CD8-positive, alpha-beta memory T cell (primary cell): ENCODE data around the gene ARVCF. TPM values are rescaled to one million over a fixed set of nuclear protein-coding genes. Genes with fewer than 3 reads are reported as not detected.

ENCODE experiments used
- CTCF ChIA-PET: fragments of 350-600 bp; sonication (Branson Sonifier 250); formaldehyde crosslinking; loops from one replicate; lab custom pipeline; 2021; ENCODE audit warnings: antibody characterized with exemption; lab: Charles Lee
- POLR2A ChIA-PET: fragments of 350-600 bp; sonication (Branson Sonifier 250); formaldehyde crosslinking; loops from one replicate; lab custom pipeline; 2021; ENCODE audit warnings: antibody characterized with exemption; lab: Charles Lee
- DNase-seq, 5 donors: peaks; one replicate each; pipeline versions ENCODE4 v3.0.0 to v3.0.0-alpha.2; 2020 to 2022; ENCODE audit warnings: mixed read lengths in 1 of 5
- H3K27ac ChIP-seq: one replicate; pipeline ENCODE4 v1.7.0; 2013; ENCODE audit warnings: low read depth, mild to moderate bottlenecking, low read length, moderate library complexity
- H3K27me3 ChIP-seq: 2 replicates; pipeline ENCODE4 v1.7.0; 2013; ENCODE audit warnings: low read length, mild to moderate bottlenecking; ENCODE audit not compliant: insufficient read depth, poor library complexity, severe bottlenecking
- H3K36me3 ChIP-seq: 2 replicates; pipeline ENCODE4 v1.7.0; 2013; ENCODE audit warnings: mild to moderate bottlenecking, low read length, moderate library complexity; ENCODE audit not compliant: insufficient read depth
- H3K4me1 ChIP-seq: 2 replicates; pipeline ENCODE4 v1.7.0; 2013; ENCODE audit warnings: mild to moderate bottlenecking, low read length, moderate library complexity; ENCODE audit not compliant: insufficient read depth
- H3K4me3 ChIP-seq: 2 replicates; pipeline ENCODE4 v1.7.0; 2013; ENCODE audit warnings: mild to moderate bottlenecking, low read length
- H3K9me3 ChIP-seq: 2 replicates; pipeline ENCODE4 v1.7.0; 2013; ENCODE audit warnings: mild to moderate bottlenecking, low read length
- H3K27ac Mint-ChIP-seq, 8 donors: one replicate each; pipeline ENCODE4 v1.8.0; 2020 to 2021; ENCODE audit warnings: mixed read lengths in 8 of 8, mild to moderate bottlenecking in 6 of 8, inconsistent platforms in 3 of 8, moderate library complexity in 3 of 8
- H3K27me3 Mint-ChIP-seq, 2 donors: one replicate each; pipeline ENCODE4 v1.8.0; 2020 to 2021; ENCODE audit warnings: mixed read lengths in 2 of 2, mild to moderate bottlenecking in 1 of 2, moderate library complexity in 1 of 2
- H3K36me3 Mint-ChIP-seq, 3 donors: one replicate each; pipeline ENCODE4 v1.8.0; 2020 to 2021; ENCODE audit warnings: mixed read lengths in 3 of 3, inconsistent platforms in 1 of 3, mild to moderate bottlenecking in 1 of 3
- H3K4me1 Mint-ChIP-seq, 3 donors: one replicate each; pipeline ENCODE4 v1.8.0; 2020 to 2021; ENCODE audit warnings: mixed read lengths in 3 of 3, inconsistent platforms in 1 of 3, mild to moderate bottlenecking in 1 of 3
- H3K4me3 Mint-ChIP-seq, 7 donors: one replicate each; pipeline ENCODE4 v1.8.0; 2020 to 2021; ENCODE audit warnings: mixed read lengths in 7 of 7, mild to moderate bottlenecking in 6 of 7, moderate library complexity in 4 of 7, inconsistent platforms in 2 of 7
- H3K9me3 Mint-ChIP-seq, 5 donors: one replicate each; pipeline ENCODE4 v1.8.0; 2020 to 2022; ENCODE audit warnings: mixed read lengths in 5 of 5, mild to moderate bottlenecking in 3 of 5, moderate library complexity in 2 of 5, inconsistent platforms in 1 of 5
- polyA plus RNA-seq: library from polyadenylated mRNA; unstranded; fragments of 300-500 nt; fragmentation: Illumina TruSeq; gene quantifications from one replicate; pipeline ENCODE4 v1.2.3, GENCODE V29; 2021
- total RNA-seq, 2 experiments: library from RNA; stranded (reverse); gene quantifications; one replicate each; pipeline ENCODE4 v1.2.3, GENCODE V29; 2021

ARVCF gene
- total and polyA plus RNA-seq, 3 experiments from 2014 or later: 0.92 to 1.8 (median 1.4) TPM

- Mint-ChIP-seq H3K36me3 (peaks cover 0 to 7% (median 0%) of the 10 kb centered on the region in 3 donors), H3K9me3 (no peaks in the 10 kb centered on the region), H3K27me3 (no peaks in the 10 kb centered on the region), H3K27ac (no peak overlapping the region), H3K4me1 (peaks cover 2 to 7% (median 7%) of the 10 kb centered on the region in 3 donors), H3K4me3 (no peak overlapping the region)
- no peaks in the 10 kb centered on the region for H3K9me3 ChIP-seq
- H3K4me1 ChIP-seq: peaks cover 12% of the 10 kb centered on the region
- peaks cover 19% of the 10 kb centered on the region for H3K36me3 ChIP-seq
- DNase-seq: no peak
- no peak overlapping the region for H3K27ac ChIP-seq
- POLR2A ChIA-PET: no interaction called here
- CTCF ChIA-PET: no interaction called here
- H3K4me3 ChIP-seq: no peak overlapping the region
- no peaks in the 10 kb centered on the region for H3K27me3 ChIP-seq
Measured at GRCh38 chr22:19960491-19961200, 56.0 kb downstream of the ARVCF start.

- H3K27me3 ChIP-seq: no peaks in the 10 kb centered on the region
- ChIA-PET POLR2A (no interaction called here), CTCF (interaction anchor here (0.9 kb wide), 1 partner anchor 170 kb away, joined by 3 read pairs; no protein-coding TSS in a partner anchor)
- Mint-ChIP-seq H3K36me3 (peaks cover 0 to 4% (median 0%) of the 10 kb centered on the region in 3 donors), H3K9me3 (no peaks in the 10 kb centered on the region), H3K4me1 (peaks cover 7 to 12% (median 12%) of the 10 kb centered on the region in 3 donors), H3K27me3 (no peaks in the 10 kb centered on the region), H3K4me3 (no peak overlapping the region), H3K27ac (no peak overlapping the region)
- H3K27ac ChIP-seq: peak overlapping the region; percentile 69
- H3K36me3 ChIP-seq: peaks cover 17% of the 10 kb centered on the region
- H3K9me3 ChIP-seq: no peaks in the 10 kb centered on the region
- peaks cover 20% of the 10 kb centered on the region for H3K4me1 ChIP-seq
- no peak overlapping the region for H3K4me3 ChIP-seq
- no peak for DNase-seq
Measured at GRCh38 chr22:19959587-19960490, 56.8 kb downstream of the ARVCF start.

DNA sequence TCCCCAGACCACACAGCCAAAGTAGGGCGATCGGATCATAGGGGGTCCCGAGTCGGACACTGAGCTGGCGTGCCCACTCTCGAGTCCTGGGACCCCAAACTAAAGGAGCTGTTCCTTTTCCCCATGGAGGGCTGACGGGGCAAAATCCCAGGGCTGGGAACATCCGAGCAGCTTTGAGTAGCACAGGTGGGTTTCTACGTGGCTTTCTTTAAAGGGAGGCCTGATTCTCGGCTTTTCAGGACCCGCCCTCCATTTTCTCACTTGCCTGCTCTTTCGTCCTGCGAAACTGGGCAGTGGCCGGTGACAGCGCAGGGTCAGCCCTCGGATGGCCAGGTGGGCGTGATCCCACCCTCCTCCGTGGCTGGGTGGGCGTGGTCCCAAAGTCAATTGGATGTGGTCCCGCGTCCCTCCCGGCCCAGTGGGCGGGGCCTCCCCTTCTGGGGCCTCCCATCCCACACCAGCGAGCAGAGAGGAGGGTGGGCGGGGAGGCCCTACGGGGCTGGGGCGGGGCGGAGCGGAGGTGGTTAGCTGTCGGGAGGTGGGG is 57.5 kb downstream of the ARVCF start:
- no peak for DNase-seq
- CTCF ChIA-PET: interaction anchor here (0.9 kb wide), 1 partner anchor 170 kb away, joined by 3 read pairs; no protein-coding TSS in a partner anchor
- Mint-ChIP-seq H3K9me3 (no peaks in the 10 kb centered on the region), H3K4me3 (no peak overlapping the region), H3K36me3 (peaks cover 0 to 2% (median 0%) of the 10 kb centered on the region in 3 donors), H3K27ac (no peak overlapping the region), H3K27me3 (no peaks in the 10 kb centered on the region), H3K4me1 (peaks cover 7 to 17% (median 15%) of the 10 kb centered on the region in 3 donors)
- peak overlapping the region; percentile 69 for H3K27ac ChIP-seq
- H3K36me3 ChIP-seq: peaks cover 10% of the 10 kb centered on the region
- no peaks in the 10 kb centered on the region for H3K27me3 ChIP-seq
- H3K4me3 ChIP-seq: peak overlapping the region; percentile 28
- POLR2A ChIA-PET: interaction anchor here (0.6 to 0.7 kb wide), 2 partner anchors 157 to 504 kb away, joined by 3 to 5 read pairs; no protein-coding TSS in a partner anchor
- H3K4me1 ChIP-seq: peaks cover 20% of the 10 kb centered on the region
- no peaks in the 10 kb centered on the region for H3K9me3 ChIP-seq

- peaks cover 9 to 24% (median 15%) of the 10 kb centered on the region in 3 donors for H3K4me1 Mint-ChIP-seq
- POLR2A ChIA-PET: interaction anchor here (0.6 to 0.7 kb wide), 2 partner anchors 158 to 505 kb away, joined by 3 to 5 read pairs; no protein-coding TSS in a partner anchor
- no peak overlapping the region for H3K27ac Mint-ChIP-seq
Measured at GRCh38 chr22:19958083-19959042, 58.3 kb downstream of the ARVCF start.

DNA sequence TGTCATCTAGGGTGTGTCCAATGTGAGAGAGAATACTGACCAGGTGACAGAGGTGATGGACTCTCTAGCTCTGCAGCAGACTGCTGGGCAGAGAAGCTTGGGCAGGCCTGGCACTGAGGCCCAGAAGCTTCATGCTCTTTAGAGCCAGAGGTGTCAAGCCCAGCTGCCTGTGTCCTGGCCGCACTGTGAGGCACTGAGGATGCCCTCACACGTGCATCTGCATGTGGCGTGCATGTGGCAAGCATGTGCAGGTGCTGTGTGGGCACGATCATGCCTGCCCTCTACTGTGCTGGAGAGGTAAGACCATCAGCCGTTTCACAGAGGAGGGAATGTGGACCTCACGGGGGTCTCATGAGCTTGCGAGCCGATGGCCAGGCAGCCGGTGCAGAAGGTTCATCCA is 59.2 kb downstream of the ARVCF start:
- H3K4me3 Mint-ChIP-seq: no peak overlapping the region
- no peaks in the 10 kb centered on the region for H3K36me3 Mint-ChIP-seq
- Histone ChIP-seq H3K4me3 (no peak overlapping the region), H3K27me3 (no peaks in the 10 kb centered on the region), H3K36me3 (peaks cover 3% of the 10 kb centered on the region), H3K4me1 (peaks cover 20% of the 10 kb centered on the region), H3K9me3 (no peaks in the 10 kb centered on the region), H3K27ac (no peak overlapping the region)
- DNase-seq: no peak
- POLR2A ChIA-PET: no interaction called here
- no peaks in the 10 kb centered on the region for H3K27me3 Mint-ChIP-seq
- peak overlapping the region in 1 of 8 donors; percentile 29 for H3K27ac Mint-ChIP-seq
- CTCF ChIA-PET: interaction anchor here (1.2 kb wide), 1 partner anchor 13 kb away, joined by 4 read pairs; no protein-coding TSS in a partner anchor
- peaks cover 9 to 24% (median 15%) of the 10 kb centered on the region in 3 donors for H3K4me1 Mint-ChIP-seq
- no peaks in the 10 kb centered on the region for H3K9me3 Mint-ChIP-seq

More at GRCh38 chr22:19958083-19959042, 58.3 kb downstream of the ARVCF start:
- H3K27me3 ChIP-seq: no peaks in the 10 kb centered on the region
- H3K36me3 ChIP-seq: peaks cover 3% of the 10 kb centered on the region
- no peak for DNase-seq
- H3K4me3 ChIP-seq: peak overlapping the region; percentile 28
- H3K4me3 Mint-ChIP-seq: no peak overlapping the region
- CTCF ChIA-PET: interaction anchor here (0.9 kb wide), 1 partner anchor 171 kb away, joined by 3 read pairs; no protein-coding TSS in a partner anchor
- peak overlapping the region; percentile 69 for H3K27ac ChIP-seq
- peaks cover 20% of the 10 kb centered on the region for H3K4me1 ChIP-seq
- no peaks in the 10 kb centered on the region for H3K9me3 Mint-ChIP-seq
- H3K27me3 Mint-ChIP-seq: no peaks in the 10 kb centered on the region
- no peaks in the 10 kb centered on the region for H3K9me3 ChIP-seq
- no peaks in the 10 kb centered on the region for H3K36me3 Mint-ChIP-seq

DNA sequence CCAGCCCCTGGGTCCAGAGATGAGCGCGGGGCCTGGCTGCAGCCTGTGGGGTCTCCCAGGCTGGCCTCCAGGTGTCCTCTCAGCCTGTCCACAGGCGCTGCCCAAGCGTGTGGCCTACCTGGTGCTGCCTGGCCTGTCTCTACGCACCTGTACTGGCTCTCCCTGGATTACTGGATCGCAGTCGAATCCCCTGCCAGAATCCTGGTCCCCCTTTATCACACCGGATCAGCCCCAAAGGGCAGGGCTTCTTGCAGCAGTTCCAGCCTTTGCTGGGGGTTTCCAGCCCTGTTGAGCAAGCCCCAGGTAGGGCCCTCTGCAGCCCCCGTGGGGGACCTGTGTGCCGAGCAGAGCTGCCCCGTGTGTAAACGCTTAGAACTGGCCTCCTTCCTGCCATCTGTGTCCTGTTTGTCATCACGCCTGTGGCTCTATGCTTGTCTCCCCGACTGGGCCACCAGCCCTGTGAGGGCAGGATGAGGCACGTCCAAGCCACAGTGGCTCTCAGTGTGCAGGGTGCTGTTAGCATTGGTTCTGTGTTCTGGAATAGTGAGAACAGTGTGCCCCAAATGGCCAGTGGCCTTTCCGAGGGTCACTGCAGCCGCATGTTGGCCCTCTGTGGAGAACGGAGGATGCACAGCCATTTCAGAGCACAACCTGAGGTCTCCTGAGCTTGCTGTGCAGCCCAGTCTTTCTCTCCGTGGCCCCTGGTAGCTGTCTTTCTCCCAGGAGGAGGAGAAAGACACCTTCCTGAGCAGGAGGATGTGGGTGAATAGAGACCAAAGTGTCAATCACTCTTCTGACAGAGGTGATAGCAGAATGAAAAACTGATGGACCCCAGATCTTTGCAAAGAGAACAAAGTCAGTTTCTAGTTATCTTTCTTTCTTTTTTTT is 61.1 kb downstream of the ARVCF start:
- Mint-ChIP-seq H3K27me3 (no peaks in the 10 kb centered on the region), H3K4me1 (peaks cover 12 to 24% (median 15%) of the 10 kb centered on the region in 3 donors), H3K9me3 (no peaks in the 10 kb centered on the region), H3K27ac (peak overlapping the region; percentile 20 to 90 (median 66)), H3K4me3 (peak overlapping the region in 6 of 7 donors; percentile 33 to 71 (median 48)), H3K36me3 (peaks cover 0 to 9% (median 3%) of the 10 kb centered on the region in 3 donors)
- H3K36me3 ChIP-seq: peaks cover 3% of the 10 kb centered on the region
- no peaks in the 10 kb centered on the region for H3K27me3 ChIP-seq
- H3K27ac ChIP-seq: no peak overlapping the region
- no peaks in the 10 kb centered on the region for H3K9me3 ChIP-seq
- POLR2A ChIA-PET: interaction anchor here (0.7 kb wide), 1 partner anchor 36 kb away, joined by 4 read pairs; no protein-coding TSS in a partner anchor
- DNase-seq: peak in 1 of 5 donors; percentile 13
- no peak overlapping the region for H3K4me3 ChIP-seq
- peaks cover 20% of the 10 kb centered on the region for H3K4me1 ChIP-seq
- CTCF ChIA-PET: interaction anchor here (1.6 kb wide), 1 partner anchor 14 kb away, joined by 3 read pairs; the partner anchor contains the start of genes COMT and TXNRD2
